Measurements from ENCODE around the gene PEMT. TPM values are rescaled to one million over a fixed set of nuclear protein-coding genes. Genes with fewer than 3 reads are reported as not detected.

PEMT gene
- total RNA-seq, 4 donors from 2014 or later, result 52.5 to 76.1 (median 62.6) TPM

GRCh38 chr17:17520599-17521232 lies 70.8 kb downstream of the PEMT start:
- H3K4me3 ChIP-seq (replicated peaks in 1 of 3), result no peak overlapping the region
- no peaks in the 10 kb centered on the region for H3K27me3 ChIP-seq
- no peak for DNase-seq
- no peaks in the 10 kb centered on the region for H3K36me3 ChIP-seq
- no peaks in the 10 kb centered on the region for H3K9me3 ChIP-seq
- WGBS, 2 donors, result 91 to 100% methylated on average over 4 to 22 of the region's 22 CpGs
- H3K4me1 ChIP-seq, result peaks cover 0 to 7% of the 10 kb centered on the region in 2 donors
- TF ChIP-seq POLR2A (IDR thresholded peaks at IDR 0.05) (no peak), CTCF (IDR thresholded peaks at IDR 0.05) (no peak)
- intact Hi-C loops (cut with DNase I), result no loop called here
- no peak overlapping the region for H3K27ac ChIP-seq

GRCh38 chr17:17519886-17520285 lies 71.6 kb downstream of the PEMT start:
- intact Hi-C loops (cut with DNase I), result no loop called here
- Histone ChIP-seq H3K9me3 (no peaks in the 10 kb centered on the region), H3K4me1 (peaks cover 0 to 7% of the 10 kb centered on the region in 2 donors), H3K36me3 (no peaks in the 10 kb centered on the region), H3K4me3 (replicated peaks in 1 of 3) (no peak overlapping the region), H3K27me3 (no peaks in the 10 kb centered on the region), H3K27ac (no peak overlapping the region)
- 93 to 100% methylated on average over 1 to 5 of the region's 10 CpGs for WGBS, 2 donors
- no peak for TF ChIP-seq CTCF (IDR thresholded peaks at IDR 0.05)
- TF ChIP-seq POLR2A (IDR thresholded peaks at IDR 0.05), result no peak
- no peak for DNase-seq

- intact Hi-C loops (cut with DNase I), result no loop called here
- H3K4me1 ChIP-seq, result peaks cover 0 to 7% of the 10 kb centered on the region in 2 donors
- no peak for DNase-seq
- no peak overlapping the region for H3K27ac ChIP-seq
- H3K4me3 ChIP-seq (replicated peaks in 1 of 3), result no peak overlapping the region
- H3K36me3 ChIP-seq, result no peaks in the 10 kb centered on the region
- WGBS, 2 donors, result 85 to 95% methylated on average over 5 of the region's 5 CpGs
- no peak for TF ChIP-seq CTCF (IDR thresholded peaks at IDR 0.05)
- TF ChIP-seq POLR2A (IDR thresholded peaks at IDR 0.05), result no peak
- H3K9me3 ChIP-seq, result no peaks in the 10 kb centered on the region
- no peaks in the 10 kb centered on the region for H3K27me3 ChIP-seq
Measured at GRCh38 chr17:17518951-17519350, 72.6 kb downstream of the PEMT start.

GRCh38 chr17:17518014-17518413 lies 73.5 kb downstream of the PEMT start:
- peaks cover 0 to under 1% of the 10 kb centered on the region in 2 donors for H3K4me1 ChIP-seq
- intact Hi-C loops (cut with DNase I), result no loop called here

More at GRCh38 chr17:17518014-17518413, 73.5 kb downstream of the PEMT start:
- Histone ChIP-seq H3K9me3 (no peaks in the 10 kb centered on the region), H3K4me3 (replicated peaks in 1 of 3) (no peak overlapping the region), H3K36me3 (no peaks in the 10 kb centered on the region), H3K27me3 (no peaks in the 10 kb centered on the region), H3K27ac (no peak overlapping the region)
- DNase-seq, result no peak
- TF ChIP-seq CTCF (IDR thresholded peaks at IDR 0.05), result no peak
- TF ChIP-seq POLR2A (IDR thresholded peaks at IDR 0.05), result no peak
- 66 to 92% methylated on average over 2 to 4 of the region's 15 CpGs for WGBS, 2 donors
